Neural progenitor cell (in vitro differentiated cells): ENCODE data around the gene UQCRC2.

Experiments
- CTCF ChIP-seq: fragments of 200-600 bp; sonication (generic); IDR thresholded peaks from 2 replicates; pipeline ENCODE4 v1.5.1; 2017; ENCODE audit warnings: antibody characterized with exemption, mild to moderate bottlenecking
- EZH2 ChIP-seq: fragments of 200-600 bp; sonication (generic); IDR thresholded peaks from 2 replicates; pipeline ENCODE4 v1.6.1; 2017; ENCODE audit warnings: antibody characterized with exemption, mild to moderate bottlenecking, moderate library complexity
- EZH2phosphoT487 ChIP-seq: fragments of 200-600 bp; sonication (generic); IDR thresholded peaks from 2 replicates; pipeline ENCODE4 v1.6.1; 2017; ENCODE audit warnings: antibody characterized with exemption

GRCh38 chr16:22014271-22014873, 61.2 kb downstream of the UQCRC2 start:
- TF ChIP-seq CTCF (no peak), EZH2phosphoT487 (no peak), EZH2 (no peak)
